Activated CD8-positive, alpha-beta T cell treated with anti-CD3 and anti-CD28 coated beads, Interleukin-2, amount 10 ng/mL, durations not matched to agents 7 days and 5 days (primary cell): ENCODE measurements around the gene MLXIP. TPM values are rescaled to one million over a fixed set of nuclear protein-coding genes. Genes with fewer than 3 reads are reported as not detected.

Experiments
- ATAC-seq: fragments of 150-1000 bp; cut with Tn5 transposase; one replicate; pipeline ENCODE4 v1.10.0; 2021; ENCODE audit warnings: moderate library complexity
- CTCF ChIA-PET: fragments of 350-600 bp; sonication (Branson Sonifier 250); formaldehyde crosslinking; loops from one replicate; lab custom pipeline; 2021; ENCODE audit warnings: antibody characterized with exemption; lab: Charles Lee
- POLR2A ChIA-PET: fragments of 350-600 bp; sonication (Branson Sonifier 250); formaldehyde crosslinking; loops from one replicate; lab custom pipeline; 2021; ENCODE audit warnings: antibody characterized with exemption; lab: Charles Lee
- DNase-seq: peaks from one replicate; pipeline ENCODE4 v3.0.0-alpha.2; 2020
- H3K27ac Mint-ChIP-seq: one replicate; pipeline ENCODE4 v1.8.0; 2021; ENCODE audit warnings: mild to moderate bottlenecking, mixed read lengths
- H3K27me3 Mint-ChIP-seq: one replicate; pipeline ENCODE4 v1.8.0; 2021; ENCODE audit warnings: low read depth, mixed read lengths
- H3K36me3 Mint-ChIP-seq: one replicate; pipeline ENCODE4 v1.8.0; 2021; ENCODE audit warnings: low read depth, mixed read lengths
- H3K4me1 Mint-ChIP-seq: one replicate; pipeline ENCODE4 v1.8.0; 2021; ENCODE audit warnings: low read depth, mixed read lengths
- H3K4me3 Mint-ChIP-seq: one replicate; pipeline ENCODE4 v1.8.0; 2021; ENCODE audit warnings: mild to moderate bottlenecking, mixed read lengths
- H3K9me3 Mint-ChIP-seq: one replicate; pipeline ENCODE4 v1.8.0; 2022; ENCODE audit warnings: mixed read lengths; ENCODE audit not compliant: insufficient read depth
- total RNA-seq, 2 experiments: library from RNA; stranded (reverse); gene quantifications; one replicate each; pipeline ENCODE4 v1.2.3, GENCODE V29; 2021

Gene MLXIP
- total RNA-seq, 2 experiments from 2014 or later, result 38.8 to 42.7 TPM

DNA sequence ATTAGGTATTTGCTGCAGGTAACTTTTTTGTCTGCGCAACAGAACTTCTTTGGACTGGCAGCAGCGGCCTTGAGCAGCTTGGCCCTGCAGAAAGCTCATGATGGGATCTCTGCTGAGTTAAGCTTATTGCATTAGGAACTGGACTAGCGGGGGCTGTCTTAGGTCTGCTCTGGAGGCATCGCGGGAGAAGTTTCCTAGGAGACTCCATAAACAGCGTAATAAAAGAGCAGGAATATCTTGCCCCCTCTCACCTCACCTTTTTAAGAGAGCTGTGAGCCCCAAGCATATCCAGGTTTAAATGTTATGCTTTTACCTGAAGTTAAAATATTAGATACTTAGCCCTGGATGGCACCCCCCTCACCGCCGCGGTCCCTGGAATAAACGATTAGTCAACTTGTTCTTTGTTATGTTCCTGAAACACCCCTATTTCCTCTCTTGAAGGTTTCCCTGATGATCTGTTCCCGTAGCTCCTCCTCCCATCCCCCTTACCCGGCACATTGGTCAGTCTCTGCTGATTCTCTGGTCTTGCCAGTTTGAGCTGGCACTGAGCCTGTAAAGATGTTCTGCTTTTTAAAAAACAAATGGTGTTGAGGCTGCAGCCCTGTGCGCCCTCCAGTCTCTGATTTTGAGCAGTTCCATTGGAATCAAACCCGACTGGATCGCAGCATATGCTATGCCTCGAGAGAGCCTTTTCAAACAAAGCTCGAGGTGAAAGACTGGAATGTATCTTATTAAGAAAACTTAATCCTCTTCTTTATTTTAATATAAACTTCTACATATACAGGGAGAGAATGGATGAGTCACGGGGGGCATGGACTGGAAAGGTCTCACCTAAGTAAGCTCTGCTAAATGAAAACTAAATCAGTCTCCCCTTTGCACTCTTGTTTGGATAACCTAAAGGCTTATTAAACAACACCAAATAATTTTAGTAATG, 1.9 kb downstream of the MLXIP start:
- Mint-ChIP-seq H3K36me3 (peaks cover 42% of the 10 kb centered on the region), H3K9me3 (no peaks in the 10 kb centered on the region), H3K27me3 (no peaks in the 10 kb centered on the region), H3K27ac (peak overlapping the region; percentile 79), H3K4me1 (peaks cover 66% of the 10 kb centered on the region), H3K4me3 (peak overlapping the region; percentile 86)
- no peak for ATAC-seq
- CTCF ChIA-PET, result interaction anchor here (1.0 to 5.3 kb wide), 10 partner anchors 9 to 162 kb away, joined by 3 to 45 read pairs (median 6); partner anchors contain the start of gene CFAP251
- no peak for DNase-seq
- POLR2A ChIA-PET, result interaction anchor here (0.6 to 3.1 kb wide), 7 partner anchors 9 to 291 kb away, joined by 3 to 11 read pairs (median 6); no protein-coding TSS in a partner anchor

- DNase-seq, result no peak
- no peaks in the 10 kb centered on the region for H3K9me3 Mint-ChIP-seq
- peaks cover 68% of the 10 kb centered on the region for H3K4me1 Mint-ChIP-seq
- POLR2A ChIA-PET, result interaction anchor here (0.5 to 3.1 kb wide), 9 partner anchors 10 to 292 kb away, joined by 3 to 11 read pairs (median 4); no protein-coding TSS in a partner anchor
- no peak for ATAC-seq
- H3K36me3 Mint-ChIP-seq, result peaks cover 49% of the 10 kb centered on the region
- H3K27me3 Mint-ChIP-seq, result no peaks in the 10 kb centered on the region
- peak overlapping the region; percentile 86 for H3K4me3 Mint-ChIP-seq
- peak overlapping the region; percentile 86 for H3K27ac Mint-ChIP-seq
- CTCF ChIA-PET, result interaction anchor here (1.0 to 5.3 kb wide), 13 partner anchors 8 to 163 kb away, joined by 3 to 45 read pairs (median 7); partner anchors contain the start of gene CFAP251
Measured at GRCh38 chr12:122081083-122081696, 2.6 kb downstream of the MLXIP start.

- Mint-ChIP-seq H3K36me3 (peaks cover 53% of the 10 kb centered on the region), H3K4me1 (peaks cover 70% of the 10 kb centered on the region), H3K9me3 (no peaks in the 10 kb centered on the region), H3K27me3 (no peaks in the 10 kb centered on the region), H3K27ac (peak overlapping the region; percentile 86), H3K4me3 (peak overlapping the region; percentile 86)
- ATAC-seq (peak; percentile 34), DNase-seq (peak; percentile 65)
- ChIA-PET POLR2A (interaction anchor here (0.5 to 3.1 kb wide), 8 partner anchors 11 to 280 kb away, joined by 3 to 11 read pairs (median 3); no protein-coding TSS in a partner anchor), CTCF (interaction anchor here (0.7 to 5.3 kb wide), 8 partner anchors 9 to 41 kb away, joined by 3 to 45 read pairs (median 16); no protein-coding TSS in a partner anchor)
Measured at GRCh38 chr12:122081697-122082221, 3.2 kb downstream of the MLXIP start.

DNA sequence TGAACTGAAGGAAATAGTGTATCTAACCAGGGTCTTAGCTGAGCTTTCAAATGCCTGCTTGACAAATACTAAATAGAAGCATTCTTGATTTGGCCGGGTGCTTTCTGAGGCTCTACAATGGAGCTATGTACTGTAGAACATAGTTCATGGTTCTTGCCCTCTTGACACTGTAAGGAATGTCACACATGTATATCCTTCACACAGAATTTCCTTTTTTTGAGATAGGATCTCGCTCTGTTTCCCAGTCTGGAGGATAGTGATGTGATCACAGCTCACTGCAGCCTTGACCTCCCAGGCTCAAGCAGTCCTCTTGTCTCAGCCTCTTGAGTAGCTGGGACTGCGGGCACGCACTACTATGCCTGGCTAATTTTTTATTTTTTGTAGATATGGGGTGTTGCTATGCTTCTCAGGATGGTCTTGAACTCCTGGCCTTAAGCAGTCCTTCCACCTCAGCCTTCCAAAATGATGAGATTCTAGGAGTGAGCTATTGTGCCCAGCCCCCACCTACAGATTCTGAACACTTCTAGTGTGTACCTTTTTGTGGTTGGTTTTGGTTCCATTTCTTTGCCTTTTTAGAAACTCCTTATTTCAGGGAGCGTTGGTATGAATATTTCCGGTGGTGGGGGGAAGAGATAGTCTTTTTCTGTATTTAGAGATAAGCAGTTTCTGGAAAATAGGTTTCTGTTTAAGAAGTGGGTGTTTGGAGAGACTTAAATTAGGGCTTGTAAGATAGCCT, 4.2 kb downstream of the MLXIP start:
- no peak for DNase-seq
- H3K36me3 Mint-ChIP-seq, result peaks cover 62% of the 10 kb centered on the region

GRCh38 chr12:122084857-122085405, 6.4 kb downstream of the MLXIP start:
- CTCF ChIA-PET, result interaction anchor here (0.9 to 4.3 kb wide), 5 partner anchors 11 to 38 kb away, joined by 3 to 29 read pairs (median 8); no protein-coding TSS in a partner anchor
- peaks cover 90% of the 10 kb centered on the region for H3K4me1 Mint-ChIP-seq
- peaks cover 70% of the 10 kb centered on the region for H3K36me3 Mint-ChIP-seq
- ATAC-seq (no peak), DNase-seq (no peak)
- no peak overlapping the region for H3K4me3 Mint-ChIP-seq
- H3K27ac Mint-ChIP-seq, result no peak overlapping the region
- no peaks in the 10 kb centered on the region for H3K27me3 Mint-ChIP-seq
- POLR2A ChIA-PET, result no interaction called here
- H3K9me3 Mint-ChIP-seq, result no peaks in the 10 kb centered on the region

More for the DNA sequence above, 4.2 kb downstream of the MLXIP start:
- ChIA-PET POLR2A (interaction anchor here (0.6 to 3.1 kb wide), 7 partner anchors 10 to 416 kb away, joined by 3 to 11 read pairs (median 3); no protein-coding TSS in a partner anchor), CTCF (interaction anchor here (1.0 to 5.3 kb wide), 8 partner anchors 8 to 40 kb away, joined by 3 to 45 read pairs (median 16); no protein-coding TSS in a partner anchor)
- Mint-ChIP-seq H3K4me1 (peaks cover 76% of the 10 kb centered on the region), H3K4me3 (peak overlapping the region; percentile 86), H3K9me3 (no peaks in the 10 kb centered on the region), H3K27ac (peak overlapping the region; percentile 86), H3K27me3 (no peaks in the 10 kb centered on the region)
- ATAC-seq, result no peak

DNA sequence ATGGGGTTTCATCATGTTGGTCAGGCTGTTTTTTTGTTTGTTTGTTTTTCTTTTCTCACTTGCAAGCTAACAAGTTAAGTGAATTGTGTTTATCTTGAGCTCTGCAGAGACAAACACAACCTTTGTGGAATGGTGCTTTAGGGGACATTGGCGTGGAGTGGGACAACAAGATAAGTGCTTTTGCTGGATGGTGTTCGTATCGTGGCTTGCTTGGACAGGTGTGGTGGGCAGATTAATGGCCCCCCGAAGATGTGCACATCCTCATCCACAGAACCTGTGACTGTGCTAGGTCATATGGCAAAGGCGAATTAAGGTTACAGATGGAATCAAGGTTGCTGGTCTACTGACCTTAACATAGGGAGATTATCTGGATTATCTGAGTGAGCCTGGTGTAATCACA, 7.0 kb downstream of the MLXIP start:
- H3K4me3 Mint-ChIP-seq, result peak overlapping the region; percentile 52
- DNase-seq (no peak), ATAC-seq (no peak)
- peaks cover 88% of the 10 kb centered on the region for H3K4me1 Mint-ChIP-seq
- POLR2A ChIA-PET, result interaction anchor here (0.6 to 2.0 kb wide), 2 partner anchors 10 to 458 kb away, joined by 3 to 6 read pairs; no protein-coding TSS in a partner anchor
- no peaks in the 10 kb centered on the region for H3K27me3 Mint-ChIP-seq
- H3K9me3 Mint-ChIP-seq, result no peaks in the 10 kb centered on the region
- peak overlapping the region; percentile 90 for H3K27ac Mint-ChIP-seq
- peaks cover 65% of the 10 kb centered on the region for H3K36me3 Mint-ChIP-seq
- CTCF ChIA-PET, result interaction anchor here (0.9 to 4.3 kb wide), 6 partner anchors 13 to 37 kb away, joined by 3 to 29 read pairs (median 8); no protein-coding TSS in a partner anchor

GRCh38 chr12:122086116-122086515, 7.6 kb downstream of the MLXIP start:
- Mint-ChIP-seq H3K36me3 (peaks cover 69% of the 10 kb centered on the region), H3K27ac (peak overlapping the region; percentile 90), H3K9me3 (no peaks in the 10 kb centered on the region), H3K4me3 (peak overlapping the region; percentile 52), H3K4me1 (peaks cover 90% of the 10 kb centered on the region), H3K27me3 (no peaks in the 10 kb centered on the region)
- POLR2A ChIA-PET, result interaction anchor here (0.6 to 2.0 kb wide), 3 partner anchors 10 to 459 kb away, joined by 3 to 6 read pairs (median 4); no protein-coding TSS in a partner anchor
- DNase-seq (no peak), ATAC-seq (peak; percentile 24)
- CTCF ChIA-PET, result interaction anchor here (0.9 to 4.3 kb wide), 6 partner anchors 12 to 37 kb away, joined by 3 to 29 read pairs (median 8); no protein-coding TSS in a partner anchor

- Mint-ChIP-seq H3K27ac (peak overlapping the region; percentile 90), H3K4me1 (peaks cover 90% of the 10 kb centered on the region), H3K27me3 (no peaks in the 10 kb centered on the region), H3K36me3 (peaks cover 67% of the 10 kb centered on the region), H3K9me3 (no peaks in the 10 kb centered on the region), H3K4me3 (no peak overlapping the region)
- DNase-seq (no peak), ATAC-seq (no peak)
- ChIA-PET CTCF (interaction anchor here (1.6 to 4.3 kb wide), 4 partner anchors 11 to 36 kb away, joined by 3 to 29 read pairs (median 9); no protein-coding TSS in a partner anchor), POLR2A (interaction anchor here (1.0 to 2.0 kb wide), 2 partner anchors 9 to 12 kb away, joined by 4 to 6 read pairs; no protein-coding TSS in a partner anchor)
Measured at GRCh38 chr12:122086641-122087285, 8.2 kb downstream of the MLXIP start.

- POLR2A ChIA-PET, result interaction anchor here (1.1 to 2.0 kb wide), 4 partner anchors 8 to 35 kb away, joined by 3 to 6 read pairs (median 4); partner anchors contain the start of gene MLXIP
- ATAC-seq (no peak), DNase-seq (no peak)
- H3K36me3 Mint-ChIP-seq, result peaks cover 69% of the 10 kb centered on the region
- H3K27me3 Mint-ChIP-seq, result no peaks in the 10 kb centered on the region
- peaks cover 82% of the 10 kb centered on the region for H3K4me1 Mint-ChIP-seq
- peak overlapping the region; percentile 43 for H3K27ac Mint-ChIP-seq
- no peak overlapping the region for H3K4me3 Mint-ChIP-seq
- CTCF ChIA-PET, result interaction anchor here (1.2 to 4.3 kb wide), 6 partner anchors 10 to 35 kb away, joined by 3 to 29 read pairs (median 4); no protein-coding TSS in a partner anchor
- no peaks in the 10 kb centered on the region for H3K9me3 Mint-ChIP-seq
Measured at GRCh38 chr12:122087431-122088178, 9.0 kb downstream of the MLXIP start.
